Keratinocyte (primary cell): ENCODE results near the gene HCN3.

Source experiments
- CTCF ChIP-seq, 3 experiments: IDR thresholded peaks in 1 of 3; conservative IDR thresholded peaks in 1 of 3; optimal IDR thresholded peaks in 1 of 3; 2 replicates in 2 of 3; 3 replicates in 1 of 3; pipeline versions ENCODE3 to v1.5.1; 2011; ENCODE audit warnings: low read length in 3 of 3, mild to moderate bottlenecking in 3 of 3, moderate library complexity in 2 of 3, control low read depth in 1 of 3, inconsistent platforms in 1 of 3; ENCODE audit not compliant: insufficient read depth in 2 of 3; ENCODE audit errors: extremely low read depth in 1 of 3
- EZH2 ChIP-seq: IDR thresholded peaks from one replicate; pipeline ENCODE4 v1.6.1; 2012; ENCODE audit warnings: inconsistent platforms, mild to moderate bottlenecking, low read length, moderate library complexity

- TF ChIP-seq CTCF (optimal IDR thresholded peaks at IDR 0.05 in 1 of 3, IDR thresholded peaks at IDR 0.05 in 1 of 3, conservative IDR thresholded peaks at IDR 0.05 in 1 of 3; ENCODE audit: extremely low read depth in 1 of 3, insufficient read depth in 2 of 3, low read length in 3 of 3), result no peak
- TF ChIP-seq EZH2, result no peak
Observed at GRCh38 chr1:155236451-155236850, 40.8 kb upstream of the HCN3 start.
